HepG2 (cell line): ENCODE measurements around the gene DNM3. TPM values are rescaled to one million over a fixed set of nuclear protein-coding genes. Genes with fewer than 3 reads are reported as not detected.
A peak's percentile ranks its signal among the peaks of the same experiment; 100 is the strongest.

Source experiments
- GRHL1 ChIP-seq: sonication (generic); formaldehyde crosslinking; conservative IDR thresholded peaks from 2 replicates; pipeline ENCODE4 v1.8.0; 2022; ENCODE audit warnings: missing genetic modification reagents
- GZF1 ChIP-seq: sonication (generic); formaldehyde crosslinking; IDR thresholded peaks from 2 replicates; pipeline ENCODE4 v1.5.1; 2020; ENCODE audit warnings: mild to moderate bottlenecking, missing genetic modification reagents
- HMGXB3 ChIP-seq: sonication (generic); formaldehyde crosslinking; IDR thresholded peaks from 2 replicates; pipeline ENCODE4 v1.4.0; 2020; ENCODE audit warnings: missing genetic modification reagents, borderline replicate concordance
- KDM6A ChIP-seq: IDR thresholded peaks from 2 replicates; pipeline ENCODE4 v1.6.1; 2016; ENCODE audit warnings: low read depth
- NR2C2 ChIP-seq: sonication (generic); formaldehyde crosslinking; IDR thresholded peaks from 2 replicates; pipeline ENCODE4 v1.4.0; 2020; ENCODE audit warnings: missing genetic modification reagents, mild to moderate bottlenecking, moderate library complexity, borderline replicate concordance
- NR2F6 ChIP-seq, 2 experiments: IDR thresholded peaks; 2 replicates each; pipeline ENCODE4 v1.6.1; 2016; ENCODE audit warnings: antibody characterized with exemption in 1 of 2, mild to moderate bottlenecking in 1 of 2
- PHF5A ChIP-seq: IDR thresholded peaks from one replicate; pipeline ENCODE4 v1.6.1; 2018; ENCODE audit warnings: low read depth, missing genetic modification reagents; ENCODE audit not compliant: unreplicated experiment
- POLR2AphosphoS5 ChIP-seq: IDR thresholded peaks from 2 replicates; pipeline ENCODE4 v1.6.1; 2012; ENCODE audit warnings: low read depth, low read length
- TCF7 ChIP-seq: sonication (generic); IDR thresholded peaks from 2 replicates; pipeline ENCODE4 v1.6.1; 2016; ENCODE audit warnings: antibody characterized with exemption, low read depth
- TEF ChIP-seq: sonication (generic); formaldehyde crosslinking; IDR thresholded peaks from 2 replicates; pipeline ENCODE4 v1.5.0; 2020; ENCODE audit warnings: missing genetic modification reagents
- TMF1 ChIP-seq: sonication (generic); formaldehyde crosslinking; IDR thresholded peaks from 2 replicates; pipeline ENCODE4 v1.8.1; 2022; ENCODE audit warnings: low read depth, missing genetic modification reagents
- ZNF317 ChIP-seq: sonication (generic); formaldehyde crosslinking; IDR thresholded peaks from 2 replicates; pipeline ENCODE4 v1.5.0; 2020; ENCODE audit warnings: mild to moderate bottlenecking, missing genetic modification reagents
- ZNF543 ChIP-seq: sonication (generic); formaldehyde crosslinking; IDR thresholded peaks from 2 replicates; pipeline ENCODE4 v1.4.0; 2020; ENCODE audit warnings: mild to moderate bottlenecking, missing genetic modification reagents
- ZNF547 ChIP-seq: sonication (generic); formaldehyde crosslinking; IDR thresholded peaks from 2 replicates; pipeline ENCODE4 v1.5.1; 2020; ENCODE audit warnings: mild to moderate bottlenecking, missing genetic modification reagents
- ZNF703 ChIP-seq: sonication (generic); formaldehyde crosslinking; IDR thresholded peaks from 2 replicates; pipeline ENCODE4 v1.5.1; 2020; ENCODE audit warnings: missing genetic modification reagents, mild to moderate bottlenecking, moderate library complexity, borderline replicate concordance
- polyA plus RNA-seq, 8 experiments: library from polyadenylated mRNA; depleted of rRNA in 3 of 8; stranded (reverse) in 7 of 8; unstranded in 1 of 8; fragments of >200 nt; fragmentation: Illumina TruSeq in 4 of 8; extraction: Trizol in 4 of 8; gene quantifications; 2 replicates each; pipeline versions ENCODE4 v1.2.1 to v1.2.3, GENCODE V29; 2011 to 2016; ENCODE audit warnings: low read depth in 4 of 8, missing spikeins in 1 of 8, mixed read lengths in 1 of 8; ENCODE audit not compliant: insufficient read depth in 1 of 8
- total RNA-seq, 5 experiments: library from RNA; depleted of rRNA; stranded (reverse); fragments of >200 nt; fragmentation: Illumina TruSeq; extraction: Trizol; gene quantifications; 2 replicates each; pipeline ENCODE4 v1.2.3, GENCODE V29; 2016; ENCODE audit warnings: low read depth in 1 of 5
- TF ChIP-seq, protein P1 (sequence below): sonication (generic); formaldehyde crosslinking; IDR thresholded peaks from 2 replicates; pipeline ENCODE4 v1.5.0; 2020; ENCODE audit warnings: missing genetic modification reagents
- TF ChIP-seq, protein P2 (sequence below): sonication (generic); formaldehyde crosslinking; IDR thresholded peaks from 2 replicates; pipeline ENCODE4 v1.4.0; 2020; ENCODE audit warnings: missing genetic modification reagents, mild to moderate bottlenecking, borderline replicate concordance

DNM3 gene
- total and polyA plus RNA-seq, 2 of the 13 experiments (the other 11 are each of a cell fraction or from before 2014, with no cell fraction given): 0.05 TPM; not detected in 1

DNA sequence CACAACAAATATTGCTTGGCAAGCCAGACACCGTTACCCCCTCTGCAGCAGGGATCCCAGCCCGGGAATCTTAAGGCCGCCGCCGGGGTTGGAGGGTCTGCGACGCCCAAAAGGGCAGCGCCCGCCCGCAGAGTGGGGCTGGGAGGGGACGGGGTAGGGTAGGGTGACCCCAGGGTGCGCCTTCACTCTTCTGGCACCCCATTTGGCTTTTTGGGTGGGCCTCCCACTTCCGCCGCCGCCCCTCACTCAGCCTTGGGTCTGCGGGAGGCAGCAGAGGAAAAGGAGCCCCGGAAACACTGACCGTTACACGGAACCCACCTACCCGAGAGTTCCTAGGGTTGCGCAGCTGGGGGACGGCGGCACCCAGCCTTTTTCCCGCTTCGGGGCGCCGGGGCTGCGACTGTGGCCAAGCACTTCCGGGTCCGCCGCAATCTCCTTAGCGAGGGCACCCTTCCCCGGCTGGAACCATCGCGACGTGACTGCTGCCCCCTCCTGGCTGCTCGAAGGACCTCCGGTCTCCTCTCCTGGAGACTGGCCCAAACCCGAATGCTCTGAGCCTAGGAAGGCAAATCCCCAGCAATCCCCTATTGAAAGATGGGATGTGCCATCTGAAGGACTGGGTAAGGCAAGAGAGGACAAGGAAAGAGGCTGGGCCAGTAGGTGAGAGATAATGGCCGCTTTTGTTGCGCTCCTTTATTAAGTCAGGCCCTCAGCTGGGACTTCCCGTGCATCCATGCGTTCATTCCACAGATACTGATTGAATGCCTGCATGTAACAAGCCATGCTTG lies 602.6 kb downstream of the DNM3 start, which contains the start of gene PIGC (continued):
- TF ChIP-seq HMGXB3 (CRISPR knock-in tag) (0 out of 2 replicates have a peak, but pooled peaks have one; percentile 32), PHF5A (CRISPR knock-in tag) (no peak), ZNF317 (CRISPR knock-in tag) (0 out of 2 replicates have a peak, but pooled peaks have one; percentile 48), TCF7 (no peak), ZNF547 (CRISPR knock-in tag) (peak; percentile 64; the same call in 1 of the 2 replicates), GRHL1 (CRISPR knock-in tag) (no peak), ZNF543 (CRISPR knock-in tag) (peak; percentile 83; the same call in 1 of the 2 replicates), KDM6A (no peak), GZF1 (CRISPR knock-in tag) (no peak), ZNF703 (CRISPR knock-in tag) (no peak), POLR2AphosphoS5 (peak; percentile 69), NR2F6 (IDR thresholded peaks at IDR 0.05) (no peak), NR2F6 (CRISPR knock-in tag; IDR thresholded peaks at IDR 0.05) (peak; percentile 31; the same call in 1 of the 2 replicates), NR2C2 (peak; percentile 98), TMF1 (CRISPR knock-in tag) (no peak; the same call in 1 of the 2 replicates), TEF (CRISPR knock-in tag) (no peak)
- TF ChIP-seq, protein P1, sequence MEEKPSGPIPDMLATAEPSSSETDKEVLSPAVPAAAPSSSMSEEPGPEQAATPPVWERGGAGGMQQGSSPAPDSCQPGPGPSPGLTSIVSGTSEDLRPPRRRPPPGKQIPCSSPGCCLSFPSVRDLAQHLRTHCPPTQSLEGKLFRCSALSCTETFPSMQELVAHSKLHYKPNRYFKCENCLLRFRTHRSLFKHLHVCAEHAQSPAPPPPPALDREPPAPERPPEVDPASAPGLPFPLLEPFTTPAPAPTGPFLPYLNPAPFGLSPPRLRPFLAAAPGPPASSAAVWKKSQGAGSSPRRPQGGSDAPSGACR (CRISPR knock-in tag): peak; percentile 65; the same call in 1 of the 2 replicates
- TF ChIP-seq, protein P2, sequence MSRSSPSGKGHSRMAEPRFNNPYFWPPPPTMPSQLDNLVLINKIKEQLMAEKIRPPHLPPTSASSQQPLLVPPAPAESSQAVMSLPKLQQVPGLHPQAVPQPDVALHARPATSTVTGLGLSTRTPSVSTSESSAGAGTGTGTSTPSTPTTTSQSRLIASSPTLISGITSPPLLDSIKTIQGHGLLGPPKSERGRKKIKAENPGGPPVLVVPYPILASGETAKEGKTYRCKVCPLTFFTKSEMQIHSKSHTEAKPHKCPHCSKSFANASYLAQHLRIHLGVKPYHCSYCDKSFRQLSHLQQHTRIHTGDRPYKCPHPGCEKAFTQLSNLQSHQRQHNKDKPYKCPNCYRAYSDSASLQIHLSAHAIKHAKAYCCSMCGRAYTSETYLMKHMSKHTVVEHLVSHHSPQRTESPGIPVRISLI: no peak
